HG02973 (cell line): ENCODE results near the gene SCNN1A.
"Not testable (repeated sequence)": the region's sequence is repeated elsewhere in the genome, so short reads cannot be mapped to it uniquely, and the experiment has no call there.

Source experiments
- ATAC-seq: cut with Tn5 transposase; IDR thresholded peaks from one replicate; pipeline ENCODE4 v1.9.1; 2021; ENCODE audit warnings: moderate library complexity; ENCODE audit not compliant: unreplicated experiment

The SCNN1A gene

GRCh38 chr12:6351622-6352021 is 23.7 kb downstream of the SCNN1A start:
- ATAC-seq = no peak

- no peak for ATAC-seq
Measured at GRCh38 chr12:6347367-6348338, 27.7 kb downstream of the SCNN1A start.

GRCh38 chr12:6346942-6347341 is 28.4 kb downstream of the SCNN1A start:
- no peak for ATAC-seq

- ATAC-seq = no peak
Measured at GRCh38 chr12:6346235-6346832, 29.0 kb downstream of the SCNN1A start.

- no peak for ATAC-seq
Measured at GRCh38 chr12:6345319-6346091, 29.9 kb downstream of the SCNN1A start.

GRCh38 chr12:6344101-6344660 is 31.2 kb downstream of the SCNN1A start:
- not testable (repeated sequence) for ATAC-seq

GRCh38 chr12:6343518-6343917 is 31.8 kb downstream of the SCNN1A start:
- ATAC-seq = no peak

GRCh38 chr12:6342140-6342889 is 33.0 kb downstream of the SCNN1A start:
- ATAC-seq = no peak

- ATAC-seq = no peak
Measured at GRCh38 chr12:6341417-6342139, 33.8 kb downstream of the SCNN1A start, which contains the start of gene TNFRSF1A. Gene TNFRSF1A (minus strand): TSS chr12:6342076. CDS start chr12:6341814, 262 bp downstream.

- ATAC-seq = no peak
Measured at GRCh38 chr12:6340745-6341416, 34.5 kb downstream of the SCNN1A start.

GRCh38 chr12:6340032-6340638 is 35.2 kb downstream of the SCNN1A start:
- no peak for ATAC-seq

- no peak for ATAC-seq
Measured at GRCh38 chr12:6338955-6339354, 36.4 kb downstream of the SCNN1A start.

GRCh38 chr12:6338536-6338935 is 36.8 kb downstream of the SCNN1A start:
- not testable (repeated sequence) for ATAC-seq

- no peak for ATAC-seq
Measured at GRCh38 chr12:6337958-6338433, 37.4 kb downstream of the SCNN1A start.

- ATAC-seq = no peak
Measured at GRCh38 chr12:6336889-6337853, 38.2 kb downstream of the SCNN1A start.

GRCh38 chr12:6336079-6336888 is 39.1 kb downstream of the SCNN1A start:
- no peak for ATAC-seq
